NCI-H1930 (cell line): Measurements from ENCODE around the gene CLIP2.
"Not testable (repeated sequence)": the region's sequence is repeated elsewhere in the genome, so short reads cannot be mapped to it uniquely, and the experiment has no call there.

Experiments
- DNase-seq, 2 experiments: peaks; one replicate each; lab custom pipeline; 2025; lab: John Stamatoyannopoulos, UW

The CLIP2 gene

DNA sequence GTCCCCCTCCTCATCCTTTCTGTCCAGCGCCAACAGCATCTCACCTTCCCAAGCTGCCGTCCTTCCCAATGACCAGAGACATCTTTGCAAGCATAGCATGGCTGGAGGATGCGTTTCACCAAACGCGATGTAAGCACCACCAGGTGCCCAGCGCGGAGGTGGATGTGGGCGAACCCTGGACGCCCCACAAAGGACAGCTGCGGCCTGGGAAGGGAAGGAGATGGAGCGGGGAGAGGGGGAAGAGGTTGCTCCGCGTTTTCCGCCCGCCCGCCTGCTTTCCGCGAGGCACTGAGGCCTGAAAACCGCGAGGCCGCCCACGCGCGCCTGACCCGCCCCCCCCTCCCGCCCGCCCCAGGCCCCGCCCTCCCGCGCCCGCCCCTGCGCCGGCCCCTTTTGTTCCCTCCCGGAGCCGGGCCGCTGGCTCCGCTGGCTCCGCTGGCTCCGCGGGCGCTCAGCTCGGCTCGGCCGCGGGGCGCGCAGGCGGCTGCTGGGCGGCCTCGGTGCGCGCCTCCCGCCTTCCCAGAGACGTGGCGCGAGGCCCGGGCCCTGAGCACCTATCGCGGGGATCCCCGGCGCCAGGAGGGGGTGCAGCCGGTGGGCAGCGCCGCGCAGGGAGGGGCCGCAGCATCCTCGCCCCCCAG, at the start of gene CLIP2:
Gene CLIP2, plus strand, starts transcription at position 390 of the 641 bp plus-strand sequence. CDS start 28,140 bp downstream, outside the sequence.
- DNase-seq, result peak; percentile 68 to 81

DNA sequence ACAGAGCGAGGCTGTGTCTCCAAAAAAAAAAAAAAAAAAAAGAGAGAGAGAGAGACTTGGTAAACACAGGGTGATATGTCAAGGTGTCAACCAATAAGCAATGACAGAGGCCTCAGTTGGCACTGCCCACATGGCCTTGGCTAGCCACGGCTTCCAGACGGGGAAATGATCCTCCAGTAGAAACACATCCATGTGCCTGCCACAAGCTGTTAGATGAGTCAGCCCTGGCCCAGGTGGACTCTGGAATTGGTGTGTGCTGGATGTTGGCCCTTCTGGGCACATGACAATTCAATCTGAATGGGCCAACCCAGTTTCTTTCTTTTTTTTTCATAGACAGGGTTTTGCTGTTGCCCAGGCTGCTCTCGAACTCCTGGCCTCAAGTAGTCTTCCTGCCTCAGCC, 48.7 kb upstream of the CLIP2 start:
- DNase-seq, result no peak

DNA sequence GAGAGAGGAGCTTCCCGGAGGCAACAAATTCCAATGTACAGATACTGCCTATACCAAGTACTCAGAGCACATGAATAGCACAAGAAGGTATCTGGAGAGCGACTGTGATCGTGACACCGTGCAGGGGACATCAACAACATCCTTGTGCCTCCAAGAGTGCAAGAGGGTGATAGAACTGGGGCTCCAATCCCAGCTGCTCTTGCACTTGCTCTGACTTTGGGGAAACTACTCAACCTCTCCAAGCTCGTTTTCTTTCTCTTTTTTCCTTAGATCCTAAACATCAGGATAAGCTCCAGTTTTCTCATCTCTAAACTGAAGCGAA, 47.1 kb upstream of the CLIP2 start:
- no peak for DNase-seq

DNA sequence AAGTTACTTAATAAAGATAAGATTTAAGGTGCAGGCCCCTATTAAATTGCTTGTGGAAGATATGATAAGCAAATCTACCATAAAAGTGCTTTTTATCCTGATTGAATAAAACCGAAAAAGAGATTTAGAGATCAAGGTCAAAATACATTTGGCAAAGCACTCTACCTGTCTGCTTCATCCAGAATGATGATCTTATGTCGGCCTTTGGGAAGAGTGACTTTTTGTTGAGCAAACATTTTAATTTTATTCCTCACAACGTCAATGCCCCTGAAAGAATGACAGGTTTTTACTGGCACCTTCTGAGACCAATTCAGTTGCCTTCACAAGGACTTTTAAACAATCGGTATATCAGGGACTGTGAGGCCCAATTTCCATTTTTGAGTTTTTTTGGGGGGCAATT, 42.7 kb upstream of the CLIP2 start:
- no peak for DNase-seq

DNA sequence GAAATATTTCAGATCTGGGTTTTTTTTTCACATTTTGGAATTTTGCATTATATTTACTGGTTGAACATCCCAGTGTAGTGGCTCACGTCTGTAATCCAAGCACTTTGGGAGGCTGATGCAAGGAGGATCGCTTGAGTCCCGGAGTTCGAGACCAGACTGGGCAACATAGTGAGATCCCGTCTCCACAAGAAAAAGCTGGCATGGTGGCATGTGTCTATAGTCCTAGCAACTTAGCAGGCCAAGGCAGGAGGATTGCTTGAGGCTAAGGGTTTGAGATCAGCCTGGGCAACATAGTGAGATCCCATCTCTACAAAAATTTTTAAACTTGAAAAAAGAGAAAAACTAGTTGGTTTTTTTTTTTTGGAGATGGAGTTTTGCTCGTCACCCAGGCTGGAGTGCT, 41.1 kb upstream of the CLIP2 start:
- no peak for DNase-seq

DNA sequence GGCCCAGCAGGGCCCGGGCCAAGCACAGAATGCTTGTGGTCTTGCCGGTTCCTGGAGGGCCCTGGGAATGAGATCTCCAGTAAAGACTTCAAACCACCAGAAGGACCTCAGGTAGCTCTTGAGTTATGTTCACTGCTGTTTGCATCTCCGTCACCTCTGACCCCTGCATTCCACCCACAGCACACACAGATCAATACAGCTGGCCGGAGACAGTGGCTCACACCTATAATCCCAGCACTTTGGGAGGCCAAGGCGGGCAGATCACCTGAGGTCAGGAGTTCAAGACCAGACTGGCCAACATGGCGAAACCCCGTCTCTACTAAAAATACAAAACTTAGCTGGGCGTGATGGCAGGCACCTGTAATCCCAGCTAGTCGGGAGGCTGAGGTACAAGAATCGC, 40.1 kb upstream of the CLIP2 start:
- DNase-seq, result not testable (repeated sequence)

DNA sequence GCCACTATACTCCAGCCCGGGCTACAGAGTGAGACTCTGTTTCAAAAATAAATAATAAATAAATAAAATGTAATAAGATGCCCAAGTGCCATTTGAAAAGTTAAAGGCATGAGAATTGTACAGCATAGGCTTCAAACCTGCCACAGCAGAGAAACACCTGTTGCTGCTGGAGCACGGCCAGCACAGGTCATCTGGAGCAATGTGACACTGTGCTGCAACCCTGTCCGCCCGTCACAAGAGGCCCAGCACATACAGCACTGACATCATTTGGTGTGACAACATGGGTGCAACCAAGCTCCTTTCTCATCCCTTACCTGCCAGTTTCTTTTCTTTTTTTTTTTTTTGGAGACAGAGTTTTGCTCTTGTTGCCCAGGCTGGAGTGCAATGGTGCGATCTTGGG, 36.3 kb upstream of the CLIP2 start:
- DNase-seq, result no peak

DNA sequence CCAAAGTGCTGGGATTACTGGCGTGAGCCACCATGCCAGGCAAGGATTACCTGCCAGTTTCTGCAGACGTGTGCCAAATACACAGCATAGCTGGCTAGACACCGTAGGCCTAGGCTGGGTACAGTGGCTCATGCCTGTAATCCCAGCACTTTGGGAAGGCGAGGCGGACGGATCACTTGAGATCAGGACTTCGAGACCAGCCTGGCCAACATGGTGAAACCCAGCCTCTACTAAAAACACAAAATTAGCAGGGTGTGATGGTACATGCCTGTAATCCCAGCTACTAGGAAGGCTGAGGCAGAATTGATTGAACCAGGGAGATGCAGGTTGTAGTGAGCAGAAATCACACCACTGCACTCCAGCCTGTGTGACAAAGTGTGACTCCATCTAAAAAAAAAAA, 35.9 kb upstream of the CLIP2 start:
- DNase-seq, result no peak

DNA sequence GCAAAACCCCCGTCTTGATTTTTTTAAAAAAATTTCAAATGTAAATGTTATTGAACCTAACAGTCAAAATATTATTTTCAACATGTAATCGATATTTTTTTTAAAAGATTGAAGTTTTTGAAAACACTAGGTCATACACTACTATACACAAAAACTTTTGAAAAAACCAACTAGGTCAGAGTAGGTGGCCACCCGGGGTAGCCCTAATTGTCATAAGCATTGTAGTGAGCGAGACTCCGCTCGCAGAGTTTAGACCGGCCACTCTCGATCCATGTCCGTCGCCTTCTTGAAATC, 35.4 kb upstream of the CLIP2 start:
- peak in 1 of 2 experiments; percentile 36 for DNase-seq

DNA sequence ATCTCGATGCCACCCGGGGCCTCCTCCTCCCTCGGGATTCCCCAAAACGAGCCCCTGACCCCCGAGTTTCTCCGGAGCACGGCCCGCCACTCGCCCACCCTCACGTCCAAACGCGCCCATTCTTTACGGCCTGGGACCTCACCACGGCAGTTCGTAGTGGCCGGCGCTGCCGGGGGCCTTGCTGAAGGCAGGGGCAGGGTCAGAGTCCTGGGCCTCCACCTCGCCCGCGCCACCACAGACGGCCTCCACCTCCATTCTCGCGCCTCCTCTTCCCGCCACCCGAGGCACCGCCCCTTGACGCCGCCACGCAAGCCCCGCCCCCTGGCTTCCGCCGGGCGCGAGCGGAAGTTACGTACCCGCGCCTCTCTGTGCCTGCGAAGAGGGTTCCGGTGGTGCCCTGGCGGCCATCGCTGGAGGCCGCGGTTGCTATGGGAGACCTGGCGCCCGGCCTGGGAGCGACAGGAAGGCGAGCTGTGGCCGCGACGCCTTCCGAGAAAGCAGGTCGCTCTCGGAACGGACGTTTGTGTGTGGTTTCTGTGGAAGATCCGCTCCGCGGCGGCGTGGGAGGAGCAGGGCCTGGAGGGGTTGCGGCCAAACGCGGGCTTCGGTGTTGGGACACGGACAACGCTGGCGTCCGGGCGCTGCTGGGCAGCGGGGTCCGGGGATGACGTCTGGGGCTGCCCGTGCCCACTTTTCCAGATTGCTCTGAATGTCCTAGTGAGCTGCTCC, 34.9 kb upstream of the CLIP2 start, which contains the start of gene RFC2:
Gene RFC2, minus strand, starts transcription at position 271 of the 729 bp plus-strand sequence. Its CDS starts 16 bp downstream, at position 255.
- DNase-seq, result peak; percentile 96 to 98

DNA sequence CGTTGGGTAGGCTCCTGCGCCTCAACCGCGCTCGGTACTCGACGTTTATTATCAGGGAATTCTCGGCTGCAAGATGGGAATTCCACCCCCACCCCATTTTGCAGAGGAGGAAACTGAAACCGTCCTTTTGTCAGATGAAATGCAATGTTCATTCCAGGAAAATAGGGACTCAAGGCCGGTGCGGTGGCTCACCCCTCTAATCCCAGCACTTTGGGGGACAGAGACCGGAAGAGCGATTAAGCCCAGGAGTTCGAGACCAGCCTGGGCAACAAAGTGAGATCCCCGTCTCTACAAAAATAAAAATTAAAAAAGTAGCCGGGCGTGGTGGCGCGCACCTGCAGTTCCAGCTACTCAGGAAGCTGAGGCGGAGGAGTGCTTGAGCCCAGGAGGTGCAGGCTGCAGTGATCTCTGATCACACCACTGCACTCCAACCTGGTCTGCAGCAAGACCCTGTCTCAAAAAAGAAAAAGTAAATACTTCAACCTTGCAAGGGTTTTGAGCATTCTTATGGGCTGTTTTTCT, 34.3 kb upstream of the CLIP2 start:
- no peak for DNase-seq

DNA sequence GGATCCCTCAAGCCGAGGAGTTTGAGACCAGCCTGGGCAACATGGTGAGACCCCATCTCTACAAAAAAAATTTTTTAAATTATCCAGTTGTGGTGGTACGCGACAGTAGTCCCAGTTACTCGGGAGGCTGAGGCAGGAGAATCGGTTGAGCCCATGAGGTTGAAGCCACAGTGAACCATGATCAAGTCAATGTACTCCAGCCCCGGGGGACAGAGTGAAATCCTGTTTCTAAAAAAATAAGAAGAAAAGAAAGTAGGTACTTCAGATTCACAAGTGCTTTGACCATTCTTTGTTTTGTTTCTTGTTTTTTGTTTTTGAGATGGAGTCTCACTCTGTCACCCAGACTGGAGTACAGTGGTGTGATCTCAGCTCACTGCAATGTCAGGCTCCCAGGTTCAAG, 33.7 kb upstream of the CLIP2 start:
- not testable (repeated sequence) for DNase-seq

DNA sequence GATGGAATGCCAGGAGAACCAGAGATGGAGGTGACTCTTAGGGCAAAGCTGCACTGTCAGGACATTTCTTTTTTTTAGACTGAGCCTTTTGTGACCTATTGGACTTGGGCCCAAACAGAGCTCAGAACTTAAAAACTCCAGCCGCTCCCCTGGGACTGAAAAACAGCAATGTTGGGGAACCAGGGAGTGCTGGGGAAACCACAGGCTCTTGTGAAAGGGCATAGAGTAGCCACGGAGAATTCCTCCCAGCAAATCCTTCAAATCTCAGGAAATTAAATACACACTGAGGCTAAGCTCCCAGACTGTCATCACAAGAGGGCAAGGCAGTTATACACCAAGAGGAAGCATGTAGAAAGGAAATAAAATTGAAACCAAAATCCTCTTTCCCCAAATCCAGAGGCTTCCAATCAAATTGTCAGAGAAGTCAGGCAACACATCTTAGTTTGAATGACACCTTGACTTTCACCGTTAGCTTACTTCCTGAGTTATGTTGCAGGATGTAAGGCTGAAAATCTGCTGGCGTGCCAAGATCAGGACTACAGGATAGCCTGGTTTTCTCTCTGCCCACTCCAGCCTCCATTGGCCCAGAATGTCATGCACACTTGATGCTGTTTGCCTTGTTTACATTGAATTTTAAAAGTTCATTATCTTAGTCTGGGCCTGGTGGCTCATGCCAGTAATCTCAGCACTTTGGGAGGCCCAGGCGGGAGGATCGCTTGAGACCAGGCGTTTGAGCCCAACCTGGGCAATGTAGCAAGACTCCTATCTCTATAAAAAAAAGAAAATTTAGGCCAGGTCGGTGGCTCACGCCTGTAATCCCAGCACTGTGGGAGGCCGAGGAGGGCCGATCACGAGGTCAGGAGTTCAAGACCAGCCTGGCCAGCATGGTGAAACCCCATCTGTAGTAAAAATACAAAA, 32.5 kb upstream of the CLIP2 start:
- no peak for DNase-seq

DNA sequence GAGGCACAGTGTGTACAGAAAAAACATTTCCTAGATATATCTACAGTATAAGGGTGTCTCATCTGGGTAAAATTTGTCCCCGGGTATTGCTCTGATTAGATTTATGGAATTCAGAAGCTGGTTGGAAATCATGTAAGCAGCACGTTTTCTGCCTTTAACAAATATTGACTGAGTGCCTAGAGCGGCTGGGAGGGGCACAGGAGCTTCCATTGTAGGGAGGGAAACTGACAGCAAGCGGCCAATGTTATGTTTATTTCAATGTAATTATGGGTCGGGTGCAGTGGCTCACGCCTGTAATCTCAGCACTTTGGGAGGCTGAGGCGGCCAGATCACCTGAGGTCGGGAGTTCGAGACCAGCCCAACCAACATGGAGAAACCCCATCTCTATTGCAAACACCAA, 30.6 kb upstream of the CLIP2 start:
- DNase-seq, result no peak

DNA sequence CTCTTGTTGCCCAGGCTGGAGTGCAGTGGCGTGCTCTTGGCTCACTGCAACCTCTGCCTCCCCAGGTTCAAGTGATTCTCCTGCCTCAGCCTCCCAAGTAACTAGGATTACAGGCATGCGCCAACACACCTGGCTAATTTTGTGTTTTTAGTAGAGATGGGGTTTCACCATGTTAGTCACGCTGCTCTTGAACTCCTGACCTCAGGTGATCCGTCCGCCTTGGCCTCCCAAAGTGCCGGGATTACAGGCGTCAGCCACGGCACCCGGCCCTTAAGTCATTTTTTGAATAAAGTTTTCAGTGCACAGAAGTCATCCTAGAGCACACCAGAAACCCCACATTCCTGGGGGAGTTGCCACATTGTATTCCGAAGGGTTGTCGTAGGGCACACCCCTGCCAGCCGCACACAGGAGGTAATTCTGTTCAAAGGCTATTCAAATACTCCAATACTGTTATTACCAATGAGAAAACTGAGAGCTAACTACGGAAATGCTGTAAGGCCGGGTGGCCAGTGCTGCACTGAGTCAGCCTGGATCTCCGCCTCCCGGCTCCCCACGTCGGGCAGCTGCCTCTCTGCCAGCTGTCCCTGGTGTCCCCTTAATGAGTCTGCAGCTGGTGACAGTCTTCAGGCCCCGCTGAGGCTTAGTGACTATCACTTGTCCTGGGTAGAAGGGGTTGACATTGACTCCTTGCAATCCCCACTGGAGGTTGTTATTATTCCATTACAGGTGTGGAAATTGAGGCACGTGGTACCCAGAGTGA, 26.4 kb upstream of the CLIP2 start:
- no peak for DNase-seq

DNA sequence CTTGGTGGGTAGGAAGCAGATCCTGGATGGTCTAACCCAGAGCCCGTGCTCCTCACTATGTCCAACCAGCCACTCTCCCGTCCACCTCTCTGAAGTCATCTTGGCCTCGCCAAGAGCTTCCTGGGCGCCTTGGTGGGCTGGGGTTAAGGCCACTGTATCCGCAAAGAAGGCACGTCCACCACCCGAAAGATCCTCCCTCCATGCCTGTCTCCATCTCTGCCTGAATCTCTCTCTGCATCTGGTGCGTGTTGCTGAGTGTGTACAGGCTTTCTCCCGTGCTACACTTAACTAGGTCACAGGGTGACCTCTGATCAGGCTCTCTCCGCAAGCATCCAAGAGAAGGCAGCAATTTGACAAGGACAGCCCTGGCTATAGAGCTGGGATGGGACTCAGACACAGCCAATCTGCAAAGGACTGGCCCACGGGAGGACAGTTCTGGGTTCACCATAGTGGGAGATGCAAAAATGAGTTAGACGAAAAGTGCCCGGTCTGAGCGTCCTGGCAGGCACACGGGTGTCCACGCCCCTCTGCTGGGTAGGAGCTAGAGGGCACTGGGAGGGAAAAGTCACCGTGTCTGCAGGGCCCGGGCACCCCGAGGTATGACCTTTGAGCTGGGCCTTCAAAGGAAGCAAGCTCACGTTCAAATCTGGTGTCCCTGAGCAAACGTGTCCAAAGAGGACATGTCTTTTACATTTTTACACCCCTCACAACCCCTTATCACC, 25.6 kb upstream of the CLIP2 start:
- DNase-seq, result no peak

DNA sequence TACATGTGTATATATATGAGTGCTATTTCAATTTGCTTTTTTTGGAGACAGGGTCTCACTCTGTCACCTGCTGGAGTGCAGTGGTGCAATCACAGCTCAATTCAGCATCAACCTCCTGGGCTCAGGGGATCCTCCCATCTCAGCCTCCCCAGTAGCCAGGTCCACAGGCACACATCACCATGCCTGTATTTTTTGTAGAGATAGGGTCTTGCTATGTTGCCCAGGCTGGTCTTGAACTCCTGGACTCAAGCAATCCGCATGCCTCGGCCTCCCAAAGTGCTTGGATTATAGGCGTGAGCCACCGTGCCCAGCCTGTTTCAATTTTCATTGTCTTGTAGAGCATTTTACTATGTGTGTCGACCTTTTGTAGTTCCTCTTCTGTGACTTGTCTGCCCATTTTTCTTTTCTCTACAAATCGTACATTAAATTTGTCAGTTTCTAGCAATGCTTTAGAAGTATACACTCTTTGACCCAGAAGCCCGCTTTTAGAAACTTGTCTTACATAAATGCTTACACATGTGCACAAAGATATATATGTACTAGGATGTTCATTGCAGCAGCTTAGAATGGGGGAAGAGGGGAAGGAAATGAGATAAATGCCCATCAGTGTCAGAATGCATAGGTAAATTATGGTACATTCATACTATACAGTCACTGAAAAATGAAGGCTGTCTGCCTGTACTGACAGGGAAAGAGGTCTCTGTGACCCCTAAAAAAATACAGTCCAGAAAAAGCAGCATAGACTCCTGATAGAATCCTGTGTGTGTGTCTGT, 22.8 kb upstream of the CLIP2 start:
- no peak for DNase-seq

DNA sequence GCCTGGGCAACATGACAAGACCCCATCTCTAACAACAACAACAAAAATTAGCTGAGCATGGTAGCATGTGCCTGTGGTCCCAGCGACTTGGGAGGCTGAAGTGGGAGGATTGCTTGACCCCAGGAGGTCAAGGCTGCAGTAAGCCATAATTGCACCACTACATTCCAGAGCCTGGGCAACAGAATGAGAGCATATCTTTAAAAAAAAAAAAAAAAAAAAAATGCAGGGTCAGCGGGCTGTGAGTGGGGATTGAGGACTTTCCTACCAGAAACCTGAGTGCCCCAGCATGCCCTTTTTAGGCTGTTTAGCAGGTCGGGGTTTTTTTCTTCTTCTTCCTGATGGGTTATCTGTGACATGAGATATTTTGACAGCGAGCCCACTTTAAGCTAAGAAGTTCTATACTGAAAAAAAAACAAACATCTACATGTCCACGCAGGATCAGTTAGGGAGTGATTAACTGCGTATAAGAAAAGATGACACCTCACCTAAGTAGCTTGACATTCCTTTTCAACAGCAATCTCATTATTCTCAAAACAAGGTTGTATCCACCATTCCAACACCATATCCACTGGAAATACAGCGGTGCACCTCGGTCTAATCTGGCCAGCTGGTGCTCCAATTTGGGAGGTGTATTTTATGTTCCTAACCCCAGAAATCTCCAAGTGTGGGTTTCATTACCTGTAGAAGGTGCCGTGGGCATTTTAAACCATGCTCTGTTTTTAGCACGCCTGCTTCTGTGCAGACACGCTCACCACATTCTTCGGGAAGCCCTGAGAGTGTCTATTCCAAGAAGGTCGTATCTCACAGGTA, 21.2 kb upstream of the CLIP2 start:
- DNase-seq, result no peak

DNA sequence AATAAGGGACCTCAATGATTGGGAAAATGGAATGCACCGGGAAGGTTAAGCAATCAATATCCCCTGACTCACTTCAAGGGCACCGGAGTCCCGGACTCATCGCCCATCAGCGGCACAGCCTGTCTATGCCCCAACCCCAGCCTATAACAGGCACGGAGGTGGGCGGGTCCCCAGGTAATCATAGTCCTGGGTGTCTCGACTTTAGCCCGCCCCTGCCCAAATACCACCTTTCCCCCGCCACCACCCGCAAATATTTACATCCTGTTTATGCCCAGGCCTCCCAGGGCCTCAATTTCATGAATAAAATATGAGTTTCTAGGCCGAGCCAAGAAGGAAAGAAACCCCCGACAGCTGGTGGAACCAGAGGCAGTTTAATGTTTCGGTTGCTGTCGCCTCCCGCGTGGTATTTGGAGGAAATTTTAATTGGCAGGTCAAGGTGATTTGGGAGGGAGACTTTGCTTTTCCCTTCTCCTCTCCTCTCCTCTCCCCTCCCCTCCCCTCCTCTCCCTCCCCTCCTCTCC, 19.4 kb upstream of the CLIP2 start:
- peak; percentile 45 to 63 for DNase-seq
